Measurements from ENCODE around the gene PTPRCAP. TPM values are rescaled to one million over a fixed set of nuclear protein-coding genes. Genes with fewer than 3 reads are reported as not detected.

PTPRCAP gene
- polyA plus RNA-seq, 1 donor from 2014 or later = 3.4 TPM

- H3K4me2 ChIP-seq (ENCODE audit: low read length) = no peak overlapping the region
- H3K27me3 ChIP-seq (ENCODE audit: insufficient read depth, low read depth, low read length) = no peaks in the 10 kb centered on the region
- no peaks in the 10 kb centered on the region for H3K79me2 ChIP-seq (replicated peaks; ENCODE audit: insufficient read depth, low read length)
- H3F3A ChIP-seq (ENCODE audit: insufficient read depth, low read length, poor library complexity, severe bottlenecking) = no peaks in the 10 kb centered on the region
- no peak overlapping the region for H3K4me3 ChIP-seq (ENCODE audit: low read length)
- no peaks in the 10 kb centered on the region for H3K36me3 ChIP-seq (ENCODE audit: insufficient read depth, low read length)
- no peak overlapping the region for H2AFZ ChIP-seq (ENCODE audit: low read depth, low read length)
- TF ChIP-seq EZH2 (IDR thresholded peaks at IDR 0.05; ENCODE audit: borderline replicate concordance, insufficient read depth, low read length, poor library complexity, severe bottlenecking) (no peak), POLR2AphosphoS5 (IDR thresholded peaks at IDR 0.05) (no peak), EP300 (conservative IDR thresholded peaks at IDR 0.05; ENCODE audit: poor library complexity, severe bottlenecking) (no peak), MXI1 (conservative IDR thresholded peaks at IDR 0.05; ENCODE audit: poor library complexity, severe bottlenecking) (no peak), RAD21 (conservative IDR thresholded peaks at IDR 0.05) (no peak), SMC3 (conservative IDR thresholded peaks at IDR 0.05; ENCODE audit: poor library complexity) (no peak), REST (IDR thresholded peaks at IDR 0.05; ENCODE audit: borderline replicate concordance) (no peak), CTCF (IDR thresholded peaks at IDR 0.05; ENCODE audit: poor library complexity, severe bottlenecking) (no peak), TAF1 (IDR thresholded peaks at IDR 0.05; ENCODE audit: low read depth) (no peak)
- H3K27ac ChIP-seq (ENCODE audit: low read length) = no peak overlapping the region
- H4K20me1 ChIP-seq (ENCODE audit: insufficient read depth) = no peaks in the 10 kb centered on the region
- no peak overlapping the region for H3K9ac ChIP-seq (ENCODE audit: low read length)
- no peaks in the 10 kb centered on the region for H3K9me2 ChIP-seq (ENCODE audit: insufficient read depth, low read length)
- H3K9me3 ChIP-seq (ENCODE audit: low read length) = no peaks in the 10 kb centered on the region
Observed at GRCh38 chr11:67406969-67407687, 30.4 kb downstream of the PTPRCAP start.

GRCh38 chr11:67406420-67406968 lies 31.0 kb downstream of the PTPRCAP start:
- no peak overlapping the region for H3K27ac ChIP-seq (ENCODE audit: low read length)

More at GRCh38 chr11:67406420-67406968, 31.0 kb downstream of the PTPRCAP start:
- Histone ChIP-seq H3K9me3 (ENCODE audit: low read length) (no peaks in the 10 kb centered on the region), H3K36me3 (ENCODE audit: insufficient read depth, low read length) (no peaks in the 10 kb centered on the region), H3K9ac (ENCODE audit: low read length) (no peak overlapping the region), H3F3A (ENCODE audit: insufficient read depth, low read length, poor library complexity, severe bottlenecking) (no peaks in the 10 kb centered on the region), H3K79me2 (replicated peaks; ENCODE audit: insufficient read depth, low read length) (no peaks in the 10 kb centered on the region), H3K4me3 (ENCODE audit: low read length) (no peak overlapping the region), H3K27me3 (ENCODE audit: insufficient read depth, low read depth, low read length) (no peaks in the 10 kb centered on the region), H4K20me1 (ENCODE audit: insufficient read depth) (no peaks in the 10 kb centered on the region), H3K4me2 (ENCODE audit: low read length) (no peak overlapping the region), H3K9me2 (ENCODE audit: insufficient read depth, low read length) (no peaks in the 10 kb centered on the region), H2AFZ (ENCODE audit: low read depth, low read length) (no peak overlapping the region)
- TF ChIP-seq EZH2 (IDR thresholded peaks at IDR 0.05; ENCODE audit: borderline replicate concordance, insufficient read depth, low read length, poor library complexity, severe bottlenecking) (no peak), TAF1 (IDR thresholded peaks at IDR 0.05; ENCODE audit: low read depth) (no peak), CTCF (IDR thresholded peaks at IDR 0.05; ENCODE audit: poor library complexity, severe bottlenecking) (no peak), SMC3 (conservative IDR thresholded peaks at IDR 0.05; ENCODE audit: poor library complexity) (no peak), POLR2AphosphoS5 (IDR thresholded peaks at IDR 0.05) (no peak), EP300 (conservative IDR thresholded peaks at IDR 0.05; ENCODE audit: poor library complexity, severe bottlenecking) (no peak), RAD21 (conservative IDR thresholded peaks at IDR 0.05) (no peak), REST (IDR thresholded peaks at IDR 0.05; ENCODE audit: borderline replicate concordance) (no peak), MXI1 (conservative IDR thresholded peaks at IDR 0.05; ENCODE audit: poor library complexity, severe bottlenecking) (no peak)

Data from neural cell (in vitro differentiated cells).